ENCODE measurements around the gene SNAI1.
"Not testable (repeated sequence)": the region's sequence is repeated elsewhere in the genome, so short reads cannot be mapped to it uniquely, and the experiment has no call there.

The SNAI1 gene

DNA sequence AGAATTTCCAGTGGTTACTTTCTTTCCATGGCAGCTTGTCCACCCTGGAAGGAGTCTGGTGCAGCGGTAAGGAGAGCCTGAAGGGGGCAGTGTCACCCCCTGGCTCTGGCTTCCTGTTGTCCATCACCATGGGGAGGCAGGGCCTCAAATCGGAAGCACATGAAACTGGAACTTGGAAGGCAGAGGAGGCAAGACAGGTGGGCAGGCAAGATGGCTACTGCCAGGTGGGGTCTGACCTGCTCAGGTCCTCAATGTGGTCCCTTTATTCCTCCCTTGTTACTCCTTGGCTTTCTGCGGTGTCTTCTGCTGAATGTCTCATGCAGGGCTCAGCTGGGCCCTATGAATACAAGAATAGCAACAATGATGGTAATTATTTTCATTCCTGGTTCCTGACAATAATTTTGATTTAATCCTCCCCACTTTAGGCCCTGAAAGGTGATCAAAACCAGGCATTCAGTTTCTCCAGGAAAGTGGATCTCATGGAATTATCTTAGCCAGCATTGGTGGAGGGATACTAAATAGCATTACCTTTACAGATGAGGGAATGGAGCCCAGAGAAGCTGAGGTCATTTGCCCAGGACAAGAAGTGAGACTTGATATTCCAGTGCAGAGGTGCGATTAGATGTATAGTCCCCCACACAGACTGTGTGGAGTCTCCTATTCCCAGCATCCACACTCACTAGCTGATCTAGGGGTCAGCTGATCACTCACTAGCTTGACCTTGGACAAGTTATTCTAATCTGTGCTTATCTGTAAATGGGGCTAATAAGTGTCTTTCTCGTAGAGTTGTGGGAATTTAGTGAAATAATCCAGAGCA, 17.6 kb upstream of the SNAI1 start:
- no peak for DNase-seq

GRCh38 chr20:49965781-49966305, 16.9 kb upstream of the SNAI1 start:
- DNase-seq: no peak

DNA sequence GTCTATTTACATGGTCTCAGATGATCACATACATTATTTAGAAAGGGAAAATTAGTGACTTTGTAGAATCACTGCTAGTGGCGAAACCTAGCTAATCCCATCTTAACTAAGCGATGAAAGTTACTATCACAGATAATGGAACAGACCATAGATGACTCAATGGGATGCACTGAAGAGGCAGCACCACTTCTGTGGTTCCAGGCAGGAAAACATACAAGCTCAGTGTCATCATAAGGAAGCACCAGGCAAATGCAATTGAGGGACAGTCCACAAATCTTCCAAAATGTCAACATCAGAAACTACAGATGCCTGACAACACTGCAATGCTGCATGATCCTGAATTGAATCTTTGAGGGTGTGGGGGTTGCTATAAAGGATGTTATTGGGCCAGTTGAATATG, 15.9 kb upstream of the SNAI1 start:
- no peak for DNase-seq

DNA sequence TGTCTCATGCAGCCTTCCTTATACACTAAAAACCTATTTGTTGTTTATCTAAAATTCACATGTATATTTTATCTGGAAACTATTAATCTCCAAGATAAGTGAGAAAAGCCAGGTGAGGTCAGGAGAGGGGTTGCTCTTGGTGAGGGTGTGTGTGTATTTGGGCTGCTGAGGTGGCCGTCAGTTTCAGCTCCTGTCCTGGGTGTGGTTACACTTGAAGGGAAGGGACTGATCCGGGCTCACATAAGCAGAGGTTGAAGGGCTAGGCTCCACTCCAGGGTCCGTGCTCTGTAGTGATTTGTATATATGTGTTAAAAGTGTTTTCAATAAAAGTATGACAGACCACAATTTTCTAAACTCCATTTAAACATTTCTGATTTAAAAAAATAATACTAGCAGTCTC, 13.5 kb upstream of the SNAI1 start:
- DNase-seq: no peak

GRCh38 chr20:49969946-49970345, 12.8 kb upstream of the SNAI1 start:
- DNase-seq: no peak

GRCh38 chr20:49970498-49970897, 12.3 kb upstream of the SNAI1 start:
- no peak for DNase-seq

DNA sequence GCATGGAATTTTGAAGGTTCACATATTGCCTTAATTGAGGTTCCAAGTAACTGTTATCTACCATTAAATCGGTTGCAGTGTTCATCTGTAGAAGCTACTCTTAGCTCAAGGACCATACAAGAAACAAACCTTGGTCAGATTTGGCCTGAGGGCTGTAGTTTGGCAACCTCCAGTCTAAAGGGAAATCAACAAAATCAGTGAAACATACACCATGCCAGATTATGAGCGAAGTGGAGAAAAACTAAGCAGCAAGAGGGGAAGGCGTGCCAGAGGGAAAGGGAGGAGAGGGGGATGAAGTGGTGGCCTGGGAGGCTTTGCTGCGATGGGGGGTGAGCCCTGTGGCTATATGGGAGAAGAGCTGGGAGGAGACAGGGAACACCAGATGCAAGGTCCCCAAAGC, 8.8 kb upstream of the SNAI1 start:
- no peak for DNase-seq

GRCh38 chr20:49976542-49976941, 6.2 kb upstream of the SNAI1 start:
- no peak for DNase-seq

DNA sequence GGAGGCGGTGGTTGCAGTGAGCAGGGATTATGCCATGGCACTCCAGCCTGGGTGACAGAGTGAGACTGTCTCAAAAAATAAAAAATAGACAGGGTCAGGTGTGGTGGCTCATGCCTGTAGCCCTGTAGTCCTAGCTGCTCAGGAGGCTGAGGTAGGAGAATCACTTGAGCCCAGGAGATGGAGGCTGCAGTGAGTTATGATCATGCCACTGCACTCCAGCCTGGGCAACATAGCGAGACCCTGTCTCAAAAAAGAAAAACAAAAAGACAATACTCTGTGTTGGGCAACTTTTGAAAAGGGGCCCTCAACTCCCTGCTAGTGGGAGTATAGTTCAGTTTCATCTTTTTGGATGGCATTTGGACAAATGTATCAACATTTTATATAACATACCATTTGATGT, 5.0 kb upstream of the SNAI1 start:
- DNase-seq: not testable (repeated sequence)

DNA sequence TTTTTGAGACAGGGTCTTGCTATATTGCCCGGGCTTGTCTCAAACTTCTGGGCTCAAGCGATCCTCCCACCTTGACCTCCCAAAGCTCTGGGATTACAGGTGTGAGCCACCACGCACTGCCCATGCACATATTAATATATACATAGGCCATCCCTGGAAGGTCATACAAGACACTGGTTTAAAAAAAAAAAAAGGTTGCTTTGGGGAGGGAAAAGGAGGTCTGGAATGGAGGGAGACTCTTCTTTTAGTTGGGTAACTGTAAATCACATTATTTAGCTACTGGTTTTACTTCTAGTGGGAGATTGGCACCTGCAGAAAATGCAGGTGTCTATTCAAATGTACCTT, 4.1 kb upstream of the SNAI1 start:
- DNase-seq: no peak

GRCh38 chr20:49979030-49979832, 3.5 kb upstream of the SNAI1 start:
- peak; percentile 70 for DNase-seq

- DNase-seq: no peak
These were observed 2.4 kb upstream of the SNAI1 start for GRCh38 chr20:49980140-49981008.

DNA sequence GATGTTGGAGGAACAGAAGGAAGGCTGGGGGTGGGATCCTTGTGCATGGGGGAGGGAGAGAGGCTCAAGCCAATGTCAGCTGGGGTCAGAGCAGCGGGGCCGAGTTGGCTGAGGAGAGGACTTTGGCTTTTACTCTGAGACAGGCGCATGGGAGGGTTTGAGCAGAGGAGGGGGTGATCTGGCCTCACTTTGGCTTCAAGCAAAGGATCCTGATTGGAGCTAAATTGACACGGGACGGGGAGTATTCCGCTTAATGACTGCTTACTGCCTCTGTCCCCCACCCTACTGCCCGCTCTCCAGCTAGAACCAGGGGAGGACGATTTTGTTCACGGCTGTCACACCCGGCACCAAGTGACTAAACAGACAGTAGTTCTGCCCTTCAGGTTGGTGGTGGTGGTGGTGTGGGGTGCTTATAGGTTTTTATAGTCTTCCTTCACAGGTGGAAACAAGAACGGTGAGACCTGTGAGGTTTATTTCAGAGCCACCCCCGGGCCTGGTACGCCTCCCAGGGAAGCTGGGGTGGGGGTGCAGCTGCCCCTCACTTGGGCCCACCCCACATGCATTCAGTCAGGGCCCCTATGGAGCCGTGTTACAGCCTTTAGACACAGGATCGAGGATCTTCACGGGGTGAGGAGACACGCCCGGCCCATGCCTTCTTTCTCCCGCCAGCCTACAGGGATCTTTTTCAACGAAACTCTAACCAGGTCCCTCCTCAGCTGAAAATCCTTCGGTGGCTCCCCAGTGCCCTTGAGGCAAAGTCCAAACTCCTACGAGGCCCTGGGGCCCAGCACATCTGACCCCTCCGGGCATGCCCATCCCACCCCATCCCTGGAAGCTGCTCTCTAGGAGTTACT, 1.3 kb upstream of the SNAI1 start:
- no peak for DNase-seq

DNA sequence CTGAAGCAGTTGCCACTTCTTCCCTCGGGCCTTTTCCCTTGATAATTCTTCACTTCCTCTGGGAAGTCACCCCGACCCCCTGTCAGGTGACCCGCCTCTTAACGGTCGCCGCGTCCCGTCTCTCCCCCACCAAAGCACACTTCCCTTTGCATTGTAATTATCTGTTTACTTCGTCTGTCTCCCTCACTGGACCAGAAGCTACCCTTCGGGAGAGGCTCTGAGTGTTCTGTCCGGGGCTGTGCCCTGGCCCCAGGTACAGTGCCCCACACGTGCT, 771 bp upstream of the SNAI1 start:
- DNase-seq: no peak

DNA sequence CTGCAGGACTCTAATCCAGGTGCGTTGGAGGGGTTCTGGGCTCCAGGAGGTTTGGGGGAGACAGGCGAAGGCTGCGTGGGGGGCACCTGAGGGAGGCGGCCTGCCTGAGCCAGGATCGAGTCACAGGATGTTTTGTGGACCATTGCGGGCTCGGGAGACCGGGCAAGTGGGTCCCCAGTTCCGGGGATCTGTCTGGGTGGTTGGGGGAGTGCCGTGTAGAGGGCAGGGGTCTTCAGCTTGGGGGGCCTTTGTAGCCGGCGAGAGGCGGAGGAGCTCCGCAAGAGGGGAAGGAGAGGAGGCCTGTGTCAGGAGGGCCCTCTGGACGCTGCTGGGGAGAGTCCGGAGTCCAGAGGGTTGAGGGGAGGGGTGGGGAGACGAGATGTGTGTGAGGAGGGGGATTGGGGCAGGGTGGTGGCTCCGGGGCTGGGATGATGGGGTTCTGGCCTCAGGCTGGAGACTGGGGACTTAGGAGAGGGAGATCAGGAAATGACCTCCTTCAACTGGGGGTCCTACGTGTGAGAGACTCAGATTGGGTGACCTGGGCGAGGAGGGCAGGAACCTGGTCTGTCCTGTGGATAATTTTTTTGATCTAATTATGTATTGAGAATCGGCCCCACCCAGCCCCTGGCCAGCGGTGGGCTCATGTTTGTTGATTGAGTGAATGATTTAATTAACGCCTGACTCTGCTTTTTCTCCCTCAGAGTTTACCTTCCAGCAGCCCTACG, 505 bp downstream of the SNAI1 start:
- DNase-seq: no peak

DNA sequence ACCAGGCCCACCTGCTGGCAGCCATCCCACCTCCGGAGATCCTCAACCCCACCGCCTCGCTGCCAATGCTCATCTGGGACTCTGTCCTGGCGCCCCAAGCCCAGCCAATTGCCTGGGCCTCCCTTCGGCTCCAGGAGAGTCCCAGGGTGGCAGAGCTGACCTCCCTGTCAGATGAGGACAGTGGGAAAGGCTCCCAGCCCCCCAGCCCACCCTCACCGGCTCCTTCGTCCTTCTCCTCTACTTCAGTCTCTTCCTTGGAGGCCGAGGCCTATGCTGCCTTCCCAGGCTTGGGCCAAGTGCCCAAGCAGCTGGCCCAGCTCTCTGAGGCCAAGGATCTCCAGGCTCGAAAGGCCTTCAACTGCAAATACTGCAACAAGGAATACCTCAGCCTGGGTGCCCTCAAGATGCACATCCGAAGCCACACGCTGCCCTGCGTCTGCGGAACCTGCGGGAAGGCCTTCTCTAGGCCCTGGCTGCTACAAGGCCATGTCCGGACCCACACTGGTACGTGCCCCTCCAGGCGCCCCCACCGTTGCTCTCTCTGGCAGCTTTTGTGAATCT, 1.1 kb downstream of the SNAI1 start:
- DNase-seq: no peak

- no peak for DNase-seq
These were observed 1.8 kb downstream of the SNAI1 start for GRCh38 chr20:49984426-49985153.

DNA sequence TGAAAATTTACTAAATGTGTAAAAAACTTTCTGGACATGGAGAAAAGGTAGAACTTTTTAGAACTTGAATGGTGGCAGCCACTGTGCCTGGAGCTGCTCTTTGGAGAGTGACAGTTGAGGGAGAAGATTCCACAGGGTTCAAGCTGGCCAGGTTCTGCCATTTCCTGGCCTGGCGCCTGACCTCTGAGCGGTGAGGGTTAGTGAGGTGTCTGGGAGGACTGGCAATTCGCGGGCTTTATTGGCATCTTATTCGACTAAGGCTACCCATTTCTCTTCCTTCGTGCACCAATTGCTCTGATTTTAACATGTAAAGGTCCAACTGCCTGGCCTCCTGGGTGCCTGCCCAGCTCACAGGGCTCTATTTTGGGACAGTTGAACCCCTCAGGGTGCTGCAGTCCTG, 2.4 kb downstream of the SNAI1 start:
- DNase-seq: no peak

DNA sequence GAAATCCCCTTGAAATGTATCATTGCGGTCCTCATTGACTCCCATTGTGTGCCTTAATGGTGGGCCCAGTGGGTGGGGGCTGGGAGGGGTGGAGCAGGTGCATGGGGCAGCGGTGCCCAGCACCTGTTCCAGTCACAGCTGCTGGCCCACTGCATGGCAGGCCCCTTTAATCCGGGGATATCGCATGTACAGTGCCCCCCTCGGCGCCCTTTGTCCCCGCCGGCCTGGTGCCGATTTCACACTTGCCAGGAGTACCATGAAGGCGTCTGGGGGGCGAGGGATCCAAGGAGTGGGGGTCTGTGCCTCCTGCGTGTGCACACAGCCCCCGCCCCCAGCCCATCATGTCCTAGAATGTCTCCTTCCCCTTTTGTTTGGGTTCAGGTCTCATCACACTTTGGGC, 2.8 kb downstream of the SNAI1 start:
- no peak for DNase-seq

DNA sequence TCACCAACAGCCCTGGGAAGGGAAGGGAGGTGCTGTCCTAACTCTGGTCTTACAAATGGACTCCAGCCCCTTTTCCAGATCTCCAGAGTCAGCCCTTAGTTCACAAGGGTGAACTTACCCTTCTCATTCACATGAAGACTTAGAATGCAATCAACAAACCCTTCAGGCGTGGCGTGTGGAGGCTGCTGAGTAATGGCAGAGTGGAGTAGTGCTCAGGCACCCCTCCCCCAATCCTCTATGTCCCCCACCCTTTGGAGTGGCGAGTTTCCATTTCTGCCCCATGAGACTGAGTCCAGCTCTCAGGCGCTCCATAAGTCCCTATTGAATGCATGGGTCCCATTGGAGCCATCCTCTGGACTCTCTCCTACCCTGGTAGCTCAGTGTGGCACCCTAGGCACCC, 3.3 kb downstream of the SNAI1 start:
- DNase-seq: no peak

All from activated CD4-positive, CD25-positive, alpha-beta regulatory T cell treated with anti-CD3 and anti-CD28 coated beads, Interleukin-2, amount 50 U/mL, for 72 hours (primary cell).